HUES6 (cell line): ENCODE results near the gene RSPH10B2.
"Not testable (repeated sequence)": the region's sequence is repeated elsewhere in the genome, so short reads cannot be mapped to it uniquely, and the experiment has no call there.

Experiments
- H3K27ac ChIP-seq: 2 replicates; pipeline ENCODE4 v1.7.0; 2013; ENCODE audit warnings: low read depth, mild to moderate bottlenecking, low read length, inconsistent platforms
- H3K27me3 ChIP-seq: 2 replicates; pipeline ENCODE4 v1.6.1; 2013; ENCODE audit warnings: low read length; ENCODE audit not compliant: control insufficient read depth, insufficient read depth
- H3K36me3 ChIP-seq: 2 replicates; pipeline ENCODE4 v1.6.1; 2013; ENCODE audit warnings: low read length; ENCODE audit not compliant: control insufficient read depth, insufficient read depth
- H3K4me1 ChIP-seq: 2 replicates; pipeline ENCODE4 v1.6.1; 2013; ENCODE audit warnings: low read length; ENCODE audit not compliant: control insufficient read depth, insufficient read depth
- H3K4me3 ChIP-seq: 2 replicates; pipeline ENCODE4 v1.5.1; 2013; ENCODE audit warnings: low read depth, low read length
- H3K9ac ChIP-seq: one replicate; pipeline ENCODE4 v1.6.1; 2013; ENCODE audit warnings: mild to moderate bottlenecking, low read length
- H3K9me3 ChIP-seq: 2 replicates; pipeline ENCODE4 v1.6.1; 2013; ENCODE audit warnings: low read depth, low read length; ENCODE audit not compliant: control insufficient read depth, insufficient read depth

The RSPH10B2 gene

DNA sequence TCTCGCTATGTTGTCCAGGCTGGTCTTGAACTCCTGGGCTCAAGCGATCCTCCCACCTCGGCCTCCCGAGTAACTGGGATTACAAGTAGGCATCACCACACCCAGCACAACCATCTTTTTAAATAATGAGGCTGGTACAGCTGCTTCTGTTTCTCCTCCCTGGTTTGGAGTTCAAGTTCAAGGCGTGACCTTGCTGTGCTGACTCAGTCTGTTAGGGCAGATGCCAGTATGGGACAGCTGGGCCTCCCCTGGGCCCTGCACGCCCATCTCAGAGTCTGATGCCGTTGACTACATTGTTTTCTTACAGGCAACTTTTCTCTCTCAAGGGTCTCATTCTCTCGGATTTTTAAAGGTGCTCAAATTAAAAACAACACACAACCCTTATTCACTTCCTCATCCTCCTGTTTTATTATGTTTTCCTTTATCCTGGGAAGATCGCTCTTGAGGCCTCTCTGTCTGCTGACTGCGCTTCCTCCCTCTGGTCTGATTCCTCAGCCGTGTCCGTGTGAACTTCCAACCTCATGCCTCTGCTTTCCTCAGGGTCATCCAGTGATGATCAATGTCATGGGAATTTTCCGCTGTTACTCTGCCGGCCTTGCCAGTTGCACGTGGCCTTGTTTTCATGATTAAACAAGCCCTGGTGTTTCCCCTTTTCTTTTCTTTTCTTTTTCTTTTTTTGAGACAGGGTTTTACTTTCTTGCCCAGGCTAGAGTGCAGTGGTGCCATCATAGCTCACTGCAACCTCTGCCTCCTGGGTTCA, 38.4 kb downstream of the RSPH10B2 start:
- not testable (repeated sequence) for H3K36me3 ChIP-seq, H3K27me3 ChIP-seq, H3K27ac ChIP-seq, H3K4me1 ChIP-seq, H3K4me3 ChIP-seq, H3K9me3 ChIP-seq, H3K9ac ChIP-seq

DNA sequence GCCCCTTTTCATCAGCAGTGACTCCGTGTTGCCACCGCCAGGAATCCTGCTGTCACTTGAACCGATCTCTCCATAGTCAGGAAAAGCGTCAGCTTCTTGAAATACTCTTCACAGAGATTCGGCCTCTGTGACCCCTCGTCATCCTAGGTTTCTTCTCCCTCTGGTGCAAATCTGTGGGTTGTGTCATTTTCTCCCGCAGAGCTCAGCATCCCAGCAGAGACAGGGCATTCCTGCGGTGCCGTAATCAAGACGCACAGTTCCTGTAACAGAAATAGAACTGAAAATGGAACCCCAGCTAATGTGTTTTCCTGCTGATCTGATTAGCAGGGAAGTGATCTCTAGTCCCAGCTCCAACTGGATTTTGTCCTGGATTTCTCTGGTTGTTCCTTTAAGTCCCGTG, 40.4 kb downstream of the RSPH10B2 start:
- not testable (repeated sequence) for H3K36me3 ChIP-seq, H3K27ac ChIP-seq

DNA sequence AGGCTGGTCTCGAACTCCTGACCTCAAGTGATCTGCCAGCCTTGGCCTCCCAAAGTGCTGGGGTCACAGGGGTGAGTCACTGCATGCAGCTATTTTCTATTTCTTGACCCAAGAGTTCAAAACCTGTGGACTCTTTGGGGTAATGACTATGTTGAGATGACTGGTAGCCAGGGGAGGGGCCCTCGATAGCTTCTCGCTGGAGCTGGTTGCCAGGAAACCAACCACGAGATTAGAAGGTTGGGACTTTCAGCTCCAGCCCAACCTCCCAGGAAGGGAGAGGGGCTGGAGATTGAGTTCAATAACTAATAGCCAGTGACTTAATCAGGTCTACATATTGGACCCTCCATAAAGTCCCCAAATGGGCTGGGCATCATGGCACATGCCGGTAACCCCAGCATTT, 43.3 kb downstream of the RSPH10B2 start:
- not testable (repeated sequence) for H3K27me3 ChIP-seq, H3K27ac ChIP-seq

More for the DNA sequence above, 40.4 kb downstream of the RSPH10B2 start:
- H3K27me3 ChIP-seq, H3K9ac ChIP-seq, H3K4me1 ChIP-seq, H3K4me3 ChIP-seq, H3K9me3 ChIP-seq: not testable (repeated sequence)

DNA sequence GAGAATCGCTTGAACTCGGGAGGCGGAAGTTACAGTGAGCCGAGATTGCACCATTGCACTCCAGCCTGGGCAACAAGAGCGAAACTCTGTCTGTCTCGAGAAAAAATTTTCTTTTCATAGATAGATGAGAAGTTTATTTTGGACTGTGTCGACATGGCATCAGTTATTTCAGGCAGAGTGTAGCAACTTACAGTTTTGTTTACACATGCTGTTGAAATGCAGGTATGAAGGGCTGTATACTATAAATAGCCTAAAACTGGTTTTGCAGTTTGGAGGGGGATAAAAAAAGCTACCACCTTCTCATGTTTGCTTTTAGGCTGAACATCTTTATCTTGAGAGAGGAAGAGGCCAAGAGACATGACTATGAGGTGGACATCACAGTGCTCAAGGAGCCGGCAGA, 44.1 kb downstream of the RSPH10B2 start:
- H3K27ac ChIP-seq, H3K9ac ChIP-seq, H3K9me3 ChIP-seq, H3K27me3 ChIP-seq, H3K4me3 ChIP-seq, H3K36me3 ChIP-seq, H3K4me1 ChIP-seq: not testable (repeated sequence)

More for the DNA sequence above, 43.3 kb downstream of the RSPH10B2 start:
- not testable (repeated sequence) for H3K36me3 ChIP-seq, H3K9me3 ChIP-seq, H3K9ac ChIP-seq, H3K4me1 ChIP-seq, H3K4me3 ChIP-seq

DNA sequence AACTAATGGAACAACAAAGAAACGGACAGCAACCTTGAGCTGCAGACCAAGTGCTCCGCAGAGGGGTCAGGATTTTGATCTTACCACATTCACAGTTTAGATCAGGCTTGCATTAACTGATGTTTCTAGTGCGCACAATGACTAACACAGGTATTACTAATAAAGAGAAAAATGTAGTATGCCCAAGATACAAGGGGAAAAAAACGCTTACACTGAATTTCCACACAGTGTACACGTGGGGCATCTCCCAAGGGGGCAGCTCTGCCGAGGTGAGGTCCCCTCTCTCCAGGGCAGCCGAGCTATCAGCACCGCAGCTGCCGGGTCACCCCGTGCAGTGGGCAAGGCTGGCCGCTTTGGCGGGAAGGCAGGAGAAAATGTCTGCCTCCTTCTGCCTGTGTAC, 46.0 kb downstream of the RSPH10B2 start:
- not testable (repeated sequence) for H3K9me3 ChIP-seq, H3K4me3 ChIP-seq, H3K36me3 ChIP-seq, H3K27ac ChIP-seq, H3K4me1 ChIP-seq, H3K9ac ChIP-seq, H3K27me3 ChIP-seq

DNA sequence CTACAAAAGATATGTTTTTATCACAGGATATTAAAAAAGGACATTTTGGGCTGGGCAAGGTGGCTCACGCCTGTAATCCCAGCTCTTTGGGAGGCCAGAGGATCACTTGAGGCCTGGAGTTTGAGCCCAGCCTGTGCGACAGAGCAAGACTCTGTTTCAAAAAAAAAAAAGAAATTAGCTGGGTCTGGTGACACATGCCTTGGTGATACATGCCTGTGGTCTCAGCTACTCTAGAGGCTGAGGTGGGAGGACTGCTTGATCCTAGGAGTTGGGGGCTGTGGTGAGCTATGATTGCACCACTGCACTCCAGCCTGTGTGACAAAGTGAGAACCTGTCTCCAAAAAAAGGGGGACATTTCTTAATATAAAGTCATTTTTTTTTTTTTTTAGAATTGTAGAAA, 46.4 kb downstream of the RSPH10B2 start:
- H3K9ac ChIP-seq, H3K27me3 ChIP-seq: not testable (repeated sequence)

DNA sequence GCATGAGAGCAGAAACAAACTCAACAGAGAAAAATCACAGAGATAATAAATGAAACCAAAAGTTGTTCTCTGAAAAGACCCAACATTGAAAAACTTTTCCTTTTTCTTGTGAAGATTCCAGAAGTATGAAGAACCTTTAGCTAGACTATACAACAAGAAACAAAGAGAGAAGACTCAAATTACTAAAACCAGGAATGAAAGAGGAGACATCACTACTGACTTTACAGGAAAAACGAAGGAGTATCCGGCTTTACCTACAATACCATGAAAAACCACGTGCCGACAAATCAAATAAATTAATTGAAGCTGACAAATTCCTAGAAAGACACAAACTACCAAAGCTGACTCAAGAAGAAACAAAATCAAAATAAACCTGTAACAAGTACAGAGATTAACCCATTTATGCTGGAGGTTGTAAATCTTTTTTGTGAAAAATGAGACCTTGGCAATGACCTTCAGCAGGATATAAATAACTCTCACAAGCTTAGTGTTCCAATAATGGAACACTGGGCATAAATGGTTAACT, 53.6 kb downstream of the RSPH10B2 start:
- not testable (repeated sequence) for H3K36me3 ChIP-seq, H3K27ac ChIP-seq, H3K9me3 ChIP-seq, H3K9ac ChIP-seq, H3K4me1 ChIP-seq, H3K4me3 ChIP-seq, H3K27me3 ChIP-seq

More for the DNA sequence above, 46.4 kb downstream of the RSPH10B2 start:
- not testable (repeated sequence) for H3K36me3 ChIP-seq, H3K9me3 ChIP-seq, H3K27ac ChIP-seq, H3K4me3 ChIP-seq, H3K4me1 ChIP-seq

DNA sequence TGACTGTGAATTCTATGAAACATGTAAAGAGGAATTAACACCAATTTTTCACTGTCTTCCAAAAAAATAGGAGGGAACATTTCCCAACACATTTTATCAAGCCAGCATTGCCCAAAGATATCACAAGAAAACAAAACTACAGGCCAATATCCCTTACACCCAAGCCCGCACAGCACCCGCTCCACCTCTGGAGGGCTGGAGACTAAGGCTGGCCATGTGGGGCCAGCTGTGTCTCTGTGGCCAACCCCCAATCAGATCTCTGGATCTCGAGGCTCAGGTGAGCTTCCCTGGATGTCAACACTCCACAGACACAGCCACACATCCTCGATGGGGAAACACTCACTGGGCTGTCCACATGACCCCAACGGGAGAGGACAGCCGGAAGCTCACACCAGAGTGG, 54.1 kb downstream of the RSPH10B2 start:
- H3K4me3 ChIP-seq, H3K36me3 ChIP-seq, H3K4me1 ChIP-seq, H3K27ac ChIP-seq, H3K9ac ChIP-seq, H3K27me3 ChIP-seq, H3K9me3 ChIP-seq: not testable (repeated sequence)

DNA sequence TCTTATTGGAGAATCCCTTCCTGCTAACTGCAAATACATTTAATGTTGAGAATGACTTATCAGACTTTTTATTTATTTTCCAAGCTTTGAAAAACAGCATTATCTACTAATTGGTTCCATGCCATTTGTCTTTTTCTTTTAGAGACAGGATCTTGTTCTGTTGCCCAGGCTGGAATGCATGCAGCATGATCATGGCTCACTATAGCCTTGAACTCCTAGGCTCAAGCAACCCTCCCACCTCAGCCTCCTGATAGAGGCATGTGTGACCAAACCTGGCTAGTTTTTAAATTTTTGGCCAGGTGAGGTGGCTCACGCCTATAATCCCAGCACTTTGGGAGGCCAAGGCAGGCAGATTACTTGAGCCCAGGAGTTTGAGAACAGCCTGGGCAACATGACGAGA, 59.1 kb downstream of the RSPH10B2 start:
- peaks cover 21% of the 10 kb centered on the region for H3K36me3 ChIP-seq
- H3K4me3 ChIP-seq, H3K4me1 ChIP-seq, H3K27ac ChIP-seq, H3K27me3 ChIP-seq, H3K9me3 ChIP-seq, H3K9ac ChIP-seq: not testable (repeated sequence)

DNA sequence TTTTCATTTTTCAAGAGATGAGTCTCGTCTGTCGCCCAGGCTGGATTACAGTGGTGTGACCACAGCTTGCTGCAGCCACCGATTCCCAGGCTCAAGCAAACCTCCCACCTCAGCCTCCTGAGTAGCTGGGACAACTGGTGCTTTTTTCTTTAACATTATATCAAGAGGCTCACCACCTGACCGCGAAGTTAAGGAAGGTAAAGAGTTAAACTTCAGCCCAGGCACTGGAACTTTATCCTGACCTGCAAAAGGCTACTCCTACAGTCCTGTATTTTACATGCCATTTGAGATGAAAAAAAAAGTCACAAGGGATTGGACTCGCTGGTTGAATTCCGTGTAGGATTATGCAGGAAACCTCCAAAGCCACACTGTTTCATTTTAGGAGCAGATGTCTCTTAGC, 61.6 kb downstream of the RSPH10B2 start:
- not testable (repeated sequence) for H3K4me3 ChIP-seq, H3K4me1 ChIP-seq, H3K9ac ChIP-seq, H3K27ac ChIP-seq, H3K9me3 ChIP-seq, H3K27me3 ChIP-seq
- H3K36me3 ChIP-seq, result peaks cover 23% of the 10 kb centered on the region

DNA sequence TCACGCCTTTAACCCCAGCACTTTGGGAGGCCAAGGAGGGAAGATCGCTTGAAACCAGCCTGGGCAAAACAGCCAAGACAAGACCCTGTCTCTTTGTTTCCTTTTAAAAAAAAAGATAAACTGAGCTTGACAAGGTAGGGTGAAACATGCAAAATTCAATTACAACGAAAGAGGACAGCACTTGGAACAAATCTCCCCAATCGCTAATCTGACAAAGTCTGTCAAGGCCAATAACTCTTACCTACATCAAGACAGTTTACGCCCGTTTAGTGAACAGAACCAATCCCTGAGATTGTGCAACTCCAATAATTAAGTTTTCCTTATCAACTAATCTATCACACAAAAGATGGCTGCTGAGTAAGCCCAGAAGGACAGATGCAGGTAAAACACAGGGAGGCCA, 67.7 kb downstream of the RSPH10B2 start:
- H3K9me3 ChIP-seq, H3K4me3 ChIP-seq, H3K9ac ChIP-seq, H3K27ac ChIP-seq, H3K4me1 ChIP-seq, H3K27me3 ChIP-seq, H3K36me3 ChIP-seq: not testable (repeated sequence)
